Kidney epithelial cell (primary cell): ENCODE measurements around the gene ADAT1. TPM values are rescaled to one million over a fixed set of nuclear protein-coding genes. Genes with fewer than 3 reads are reported as not detected.

ENCODE experiments used
- DNase-seq: peaks from one replicate; pipeline ENCODE4 v3.0.0-alpha.2; 2010; ENCODE audit warnings: low read depth
- H3K27me3 ChIP-seq: 2 replicates; pipeline ENCODE4 v1.6.0; 2011; ENCODE audit warnings: low read length; ENCODE audit not compliant: control insufficient read depth, insufficient read depth
- H3K36me3 ChIP-seq: 2 replicates; pipeline ENCODE4 v1.5.1; 2011; ENCODE audit warnings: low read length; ENCODE audit not compliant: control insufficient read depth, insufficient read depth
- H3K4me3 ChIP-seq: 2 replicates; pipeline ENCODE4 v1.5.1; 2011; ENCODE audit warnings: low read depth, mild to moderate bottlenecking, control low read depth, low read length
- CTCF ChIP-seq: IDR thresholded peaks from 2 replicates; pipeline ENCODE4 v1.5.1; 2011; ENCODE audit warnings: mild to moderate bottlenecking, moderate library complexity, low read length, control low read depth, inconsistent platforms; ENCODE audit not compliant: insufficient read depth, poor library complexity, severe bottlenecking
- total RNA-seq: library from RNA; depleted of rRNA; stranded (reverse); fragments of >200 nt; gene quantifications from 2 replicates; pipeline ENCODE4 v1.2.3, GENCODE V29; 2015

Gene ADAT1
- total RNA-seq = 54.6 and 60.5 TPM in 2 replicates

- H3K4me3 ChIP-seq = peak within 1 kb of the TSS; percentile 76
- DNase-seq = peak; percentile 94
- H3K27me3 ChIP-seq = no peaks in the 10 kb centered on the region
- no peak for TF ChIP-seq CTCF
- H3K36me3 ChIP-seq = peaks cover 1% of the 10 kb centered on the region
Observed at GRCh38 chr16:75622761-75623605, at the start of gene ADAT1. Gene ADAT1 (minus strand): TSS chr16:75623281. CDS start chr16:75620799, 2,482 bp downstream.

GRCh38 chr16:75667503-75667902, 44.4 kb upstream of the ADAT1 start:
- Histone ChIP-seq H3K27me3 (no peaks in the 10 kb centered on the region), H3K4me3 (no peak overlapping the region), H3K36me3 (no peaks in the 10 kb centered on the region)
- DNase-seq = no peak
- no peak for TF ChIP-seq CTCF

- H3K4me3 ChIP-seq = no peak overlapping the region
- no peak for TF ChIP-seq CTCF
- H3K27me3 ChIP-seq = no peaks in the 10 kb centered on the region
- peaks cover 1% of the 10 kb centered on the region for H3K36me3 ChIP-seq
- no peak for DNase-seq
Observed at GRCh38 chr16:75660726-75661302, 37.7 kb upstream of the ADAT1 start.

- Histone ChIP-seq H3K36me3 (peaks cover 1% of the 10 kb centered on the region), H3K27me3 (no peaks in the 10 kb centered on the region), H3K4me3 (no peak overlapping the region)
- TF ChIP-seq CTCF = no peak
- DNase-seq = no peak
Observed at GRCh38 chr16:75660321-75660720, 37.2 kb upstream of the ADAT1 start.

- no peak for TF ChIP-seq CTCF
- Histone ChIP-seq H3K27me3 (no peaks in the 10 kb centered on the region), H3K4me3 (no peak overlapping the region), H3K36me3 (peaks cover 1% of the 10 kb centered on the region)
- DNase-seq = no peak
Observed at GRCh38 chr16:75658175-75658574, 35.1 kb upstream of the ADAT1 start.
